Adipocyte (in vitro differentiated cells): ENCODE results near the gene CETP.

ENCODE experiments used
- DNase-seq: peaks from one replicate; pipeline ENCODE4 v3.0.0-alpha.2; 2015; ENCODE audit warnings: low read depth
- H3K27me3 ChIP-seq: replicated peaks from 2 replicates; pipeline ENCODE4 v1.7.0; 2013; ENCODE audit warnings: mild to moderate bottlenecking, low read length, moderate library complexity; ENCODE audit not compliant: control insufficient read depth, insufficient read depth
- H3K36me3 ChIP-seq: 2 replicates; pipeline ENCODE4 v1.7.0; 2013; ENCODE audit warnings: low read length, mild to moderate bottlenecking, moderate library complexity; ENCODE audit not compliant: control insufficient read depth, insufficient read depth, severe bottlenecking
- H3K4me1 ChIP-seq: 2 replicates; pipeline ENCODE4 v1.7.0; 2013; ENCODE audit warnings: mild to moderate bottlenecking, low read length, moderate library complexity; ENCODE audit not compliant: control insufficient read depth, insufficient read depth
- H3K4me3 ChIP-seq: 2 replicates; pipeline ENCODE4 v1.7.0; 2013; ENCODE audit warnings: mild to moderate bottlenecking, low read length, moderate library complexity
- H3K9ac ChIP-seq: 2 replicates; pipeline ENCODE4 v1.7.0; 2013; ENCODE audit warnings: mild to moderate bottlenecking, low read length, moderate library complexity
- H3K9me3 ChIP-seq: 2 replicates; pipeline ENCODE4 v1.7.0; 2013; ENCODE audit warnings: mild to moderate bottlenecking, low read length, moderate library complexity; ENCODE audit not compliant: control insufficient read depth

The CETP gene

GRCh38 chr16:57030346-57030902 lies 68.7 kb downstream of the CETP start:
- H3K4me1 ChIP-seq, result no peaks in the 10 kb centered on the region
- DNase-seq, result no peak
- peaks cover 31% of the 10 kb centered on the region for H3K36me3 ChIP-seq
- H3K27me3 ChIP-seq, result no peaks in the 10 kb centered on the region
- no peak overlapping the region for H3K9ac ChIP-seq
- H3K4me3 ChIP-seq, result no peak overlapping the region
- H3K9me3 ChIP-seq, result no peaks in the 10 kb centered on the region

GRCh38 chr16:57031156-57031555 lies 69.4 kb downstream of the CETP start:
- no peaks in the 10 kb centered on the region for H3K9me3 ChIP-seq
- no peak overlapping the region for H3K9ac ChIP-seq
- no peak overlapping the region for H3K4me3 ChIP-seq
- no peaks in the 10 kb centered on the region for H3K27me3 ChIP-seq
- H3K4me1 ChIP-seq, result peaks cover 4% of the 10 kb centered on the region
- DNase-seq, result no peak
- peaks cover 24% of the 10 kb centered on the region for H3K36me3 ChIP-seq

- no peaks in the 10 kb centered on the region for H3K9me3 ChIP-seq
- H3K4me1 ChIP-seq, result peaks cover 16% of the 10 kb centered on the region
- H3K27me3 ChIP-seq, result no peaks in the 10 kb centered on the region
- H3K4me3 ChIP-seq, result no peak overlapping the region
- no peak for DNase-seq
- H3K36me3 ChIP-seq, result peaks cover 17% of the 10 kb centered on the region
- no peak overlapping the region for H3K9ac ChIP-seq
Observed at GRCh38 chr16:57032346-57032745, 70.6 kb downstream of the CETP start.

GRCh38 chr16:57032931-57033330 lies 71.2 kb downstream of the CETP start:
- Histone ChIP-seq H3K4me1 (peaks cover 21% of the 10 kb centered on the region), H3K36me3 (peaks cover 17% of the 10 kb centered on the region), H3K9me3 (no peaks in the 10 kb centered on the region), H3K9ac (no peak overlapping the region), H3K27me3 (no peaks in the 10 kb centered on the region), H3K4me3 (no peak overlapping the region)
- no peak for DNase-seq
